GM18502 (cell line): Measurements from ENCODE around the gene EMC8.

Experiments used
- ATAC-seq: cut with Tn5 transposase; IDR thresholded peaks from one replicate; pipeline ENCODE4 v1.9.1; 2021; ENCODE audit warnings: mild to moderate bottlenecking; ENCODE audit not compliant: unreplicated experiment, poor library complexity

EMC8 gene

GRCh38 chr16:85835956-85836705 is 36.8 kb upstream of the EMC8 start:
- no peak for ATAC-seq

- no peak for ATAC-seq
These were observed 35.9 kb upstream of the EMC8 start for GRCh38 chr16:85835227-85835751.

GRCh38 chr16:85834741-85835140 is 35.4 kb upstream of the EMC8 start:
- no peak for ATAC-seq

GRCh38 chr16:85833219-85833920 is 34.0 kb upstream of the EMC8 start:
- no peak for ATAC-seq

- ATAC-seq, result no peak
These were observed 33.4 kb upstream of the EMC8 start for GRCh38 chr16:85832570-85833218.

GRCh38 chr16:85830821-85831220 is 31.5 kb upstream of the EMC8 start:
- no peak for ATAC-seq

- no peak for ATAC-seq
These were observed 30.6 kb upstream of the EMC8 start for GRCh38 chr16:85829751-85830445.

- ATAC-seq, result no peak
These were observed 29.9 kb upstream of the EMC8 start for GRCh38 chr16:85829171-85829719.

GRCh38 chr16:85828166-85828565 is 28.8 kb upstream of the EMC8 start:
- ATAC-seq, result no peak

- ATAC-seq, result no peak
These were observed 27.4 kb upstream of the EMC8 start for GRCh38 chr16:85826686-85827247.

- ATAC-seq, result no peak
These were observed 26.0 kb upstream of the EMC8 start for GRCh38 chr16:85825326-85825725.

- no peak for ATAC-seq
These were observed 25.1 kb upstream of the EMC8 start for GRCh38 chr16:85824161-85825135.

GRCh38 chr16:85823328-85823920 is 24.1 kb upstream of the EMC8 start:
- ATAC-seq, result no peak

GRCh38 chr16:85822145-85822544 is 22.8 kb upstream of the EMC8 start:
- no peak for ATAC-seq

GRCh38 chr16:85821390-85822135 is 22.2 kb upstream of the EMC8 start:
- peak; percentile 75 for ATAC-seq

- no peak for ATAC-seq
These were observed 21.4 kb upstream of the EMC8 start for GRCh38 chr16:85820604-85821372.

- no peak for ATAC-seq
These were observed 20.4 kb upstream of the EMC8 start for GRCh38 chr16:85819771-85820170.
